Progenitor cell of endocrine pancreas (in vitro differentiated cells): Measurements from ENCODE around the gene NECTIN1. TPM values are rescaled to one million over a fixed set of nuclear protein-coding genes. Genes with fewer than 3 reads are reported as not detected.

Source experiments
- DNase-seq: peaks from one replicate; pipeline ENCODE4 v3.0.0; 2021; ENCODE audit warnings: low spot score; ENCODE audit not compliant: unreplicated experiment
- H3K27ac Mint-ChIP-seq: 2 replicates; pipeline ENCODE4 v1.8.0; 2021; ENCODE audit warnings: mild to moderate bottlenecking, moderate library complexity, mixed read lengths
- H3K27me3 Mint-ChIP-seq: 2 replicates; pipeline ENCODE4 v1.8.0; 2021; ENCODE audit warnings: mixed read lengths
- H3K36me3 Mint-ChIP-seq: 2 replicates; pipeline ENCODE4 v1.8.0; 2022; ENCODE audit warnings: mixed read lengths; ENCODE audit not compliant: insufficient read depth
- H3K4me1 Mint-ChIP-seq: 2 replicates; pipeline ENCODE4 v1.8.0; 2021; ENCODE audit warnings: low read depth, mixed read lengths
- H3K4me3 Mint-ChIP-seq: 2 replicates; pipeline ENCODE4 v1.8.0; 2021; ENCODE audit warnings: low read depth, mild to moderate bottlenecking, moderate library complexity, mixed read lengths
- H3K9me3 Mint-ChIP-seq: 2 replicates; pipeline ENCODE4 v1.8.0; 2021; ENCODE audit warnings: low read depth, mixed read lengths
- total RNA-seq: library from RNA; stranded (reverse); gene quantifications from 2 replicates; pipeline ENCODE4 v1.2.1, GENCODE V29; 2021
- TF ChIP-seq, protein P1 (sequence below): fragments of 200-600 bp; sonication (generic); IDR thresholded peaks from one replicate; pipeline ENCODE4 v1.5.0; 2021; ENCODE audit warnings: antibody characterized with exemption, mild to moderate bottlenecking; ENCODE audit not compliant: unreplicated experiment

NECTIN1 gene
- total RNA-seq, 1 donor from 2014 or later, result 42.1 TPM

- Mint-ChIP-seq H3K27ac (no peak overlapping the region), H3K9me3 (no peaks in the 10 kb centered on the region), H3K4me3 (no peak overlapping the region), H3K36me3 (no peaks in the 10 kb centered on the region), H3K27me3 (no peaks in the 10 kb centered on the region), H3K4me1 (peaks cover 23% of the 10 kb centered on the region)
- no peak for DNase-seq
- TF ChIP-seq, protein P1, sequence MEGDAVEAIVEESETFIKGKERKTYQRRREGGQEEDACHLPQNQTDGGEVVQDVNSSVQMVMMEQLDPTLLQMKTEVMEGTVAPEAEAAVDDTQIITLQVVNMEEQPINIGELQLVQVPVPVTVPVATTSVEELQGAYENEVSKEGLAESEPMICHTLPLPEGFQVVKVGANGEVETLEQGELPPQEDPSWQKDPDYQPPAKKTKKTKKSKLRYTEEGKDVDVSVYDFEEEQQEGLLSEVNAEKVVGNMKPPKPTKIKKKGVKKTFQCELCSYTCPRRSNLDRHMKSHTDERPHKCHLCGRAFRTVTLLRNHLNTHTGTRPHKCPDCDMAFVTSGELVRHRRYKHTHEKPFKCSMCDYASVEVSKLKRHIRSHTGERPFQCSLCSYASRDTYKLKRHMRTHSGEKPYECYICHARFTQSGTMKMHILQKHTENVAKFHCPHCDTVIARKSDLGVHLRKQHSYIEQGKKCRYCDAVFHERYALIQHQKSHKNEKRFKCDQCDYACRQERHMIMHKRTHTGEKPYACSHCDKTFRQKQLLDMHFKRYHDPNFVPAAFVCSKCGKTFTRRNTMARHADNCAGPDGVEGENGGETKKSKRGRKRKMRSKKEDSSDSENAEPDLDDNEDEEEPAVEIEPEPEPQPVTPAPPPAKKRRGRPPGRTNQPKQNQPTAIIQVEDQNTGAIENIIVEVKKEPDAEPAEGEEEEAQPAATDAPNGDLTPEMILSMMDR, result no peak
These were observed 40.6 kb downstream of the NECTIN1 start for GRCh38 chr11:119688356-119688755.

- Mint-ChIP-seq H3K4me1 (peaks cover 25% of the 10 kb centered on the region), H3K27me3 (no peaks in the 10 kb centered on the region), H3K4me3 (no peak overlapping the region), H3K27ac (peak overlapping the region; percentile 44), H3K36me3 (no peaks in the 10 kb centered on the region), H3K9me3 (no peaks in the 10 kb centered on the region)
- DNase-seq, result no peak
- TF ChIP-seq, protein P1, result no peak
These were observed 41.5 kb downstream of the NECTIN1 start for GRCh38 chr11:119687373-119688046.

DNA sequence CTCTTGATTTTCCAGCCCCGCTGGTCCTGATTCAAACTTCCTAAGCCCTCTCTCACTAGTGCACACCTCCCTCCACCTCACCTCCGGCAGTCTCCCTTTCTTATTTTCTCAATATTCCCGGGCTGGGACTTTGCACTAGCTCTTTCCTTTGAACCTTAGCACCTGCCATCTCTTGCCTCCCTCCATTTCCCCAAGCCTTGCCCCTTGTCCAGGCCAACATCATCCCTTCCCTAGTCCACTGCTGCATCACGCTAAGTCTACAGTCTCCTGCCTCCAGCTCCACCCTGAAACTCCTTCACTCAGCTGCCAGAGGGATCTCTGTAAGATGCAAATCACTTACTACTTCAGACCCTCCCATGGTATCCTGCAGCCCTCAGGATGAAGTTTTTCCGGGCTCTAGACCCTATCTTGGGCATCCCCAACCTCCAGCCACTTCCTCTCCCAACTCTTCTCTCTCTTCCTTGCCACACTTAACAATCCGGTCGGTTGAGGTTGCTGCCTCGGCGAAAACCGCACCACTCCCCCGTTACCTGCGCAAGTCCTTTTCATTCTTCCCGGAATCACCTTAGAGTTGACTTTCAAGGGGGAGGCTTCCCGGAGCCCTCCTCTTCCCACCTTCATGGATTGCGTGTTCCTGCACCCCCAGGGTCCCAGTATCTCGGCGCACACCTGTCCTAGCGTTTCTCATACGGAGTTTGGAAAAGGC, 42.7 kb downstream of the NECTIN1 start:
- Mint-ChIP-seq H3K4me3 (no peak overlapping the region), H3K27me3 (no peaks in the 10 kb centered on the region), H3K27ac (peak overlapping the region; percentile 17), H3K9me3 (no peaks in the 10 kb centered on the region), H3K4me1 (peaks cover 28% of the 10 kb centered on the region), H3K36me3 (no peaks in the 10 kb centered on the region)
- no peak for DNase-seq
- TF ChIP-seq, protein P1, result no peak

- Mint-ChIP-seq H3K4me1 (peaks cover 30% of the 10 kb centered on the region), H3K4me3 (no peak overlapping the region), H3K27me3 (no peaks in the 10 kb centered on the region), H3K27ac (no peak overlapping the region), H3K36me3 (no peaks in the 10 kb centered on the region), H3K9me3 (no peaks in the 10 kb centered on the region)
- DNase-seq, result no peak
- TF ChIP-seq, protein P1, result no peak
These were observed 43.8 kb downstream of the NECTIN1 start for GRCh38 chr11:119685111-119685746.

DNA sequence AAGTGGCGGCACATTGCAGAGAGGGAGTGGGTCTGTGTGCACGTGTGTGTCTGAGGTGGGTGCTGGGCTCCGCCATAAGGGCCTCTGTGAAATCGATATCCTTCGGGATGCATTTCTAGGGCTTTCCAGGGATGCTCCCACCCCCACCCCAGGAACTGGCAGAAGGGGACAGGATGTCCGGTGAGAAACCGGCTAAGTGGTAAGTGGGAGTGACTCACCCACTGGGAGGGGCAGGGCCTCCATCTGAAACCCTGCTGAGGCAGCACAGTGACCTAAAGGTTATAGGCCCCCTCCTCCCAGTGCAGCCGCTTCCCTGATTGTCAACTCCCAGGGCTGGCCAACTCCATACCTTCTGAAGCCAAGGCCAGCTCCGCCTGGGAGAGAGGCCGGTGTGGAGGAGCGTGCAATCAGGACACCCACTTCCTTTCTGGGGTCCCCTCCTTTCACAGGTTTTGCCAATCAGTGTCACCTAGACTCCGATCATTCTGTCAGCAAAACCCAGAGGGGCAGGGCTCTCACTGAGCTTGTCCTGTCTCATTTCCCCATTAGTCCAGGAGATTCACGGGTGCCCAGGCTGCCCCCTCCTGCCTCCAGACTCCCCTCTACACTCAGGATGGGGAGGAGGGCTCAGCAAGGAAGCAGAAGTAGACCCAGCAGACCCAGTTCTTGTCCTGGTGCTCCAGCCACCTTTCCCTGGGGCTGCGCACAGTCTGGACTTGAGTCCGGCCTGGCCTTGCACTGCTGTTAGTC, 44.5 kb downstream of the NECTIN1 start:
- Mint-ChIP-seq H3K4me1 (peaks cover 30% of the 10 kb centered on the region), H3K36me3 (peaks cover under 1% of the 10 kb centered on the region), H3K27me3 (no peaks in the 10 kb centered on the region), H3K4me3 (no peak overlapping the region), H3K9me3 (no peaks in the 10 kb centered on the region), H3K27ac (peak overlapping the region; percentile 92)
- TF ChIP-seq, protein P1, result no peak
- DNase-seq, result no peak
